ENCODE data around the gene MTG2. TPM values are rescaled to one million over a fixed set of nuclear protein-coding genes. Genes with fewer than 3 reads are reported as not detected.

Gene MTG2
- total RNA-seq, 1 donor from 2014 or later = 29.4 TPM

DNA sequence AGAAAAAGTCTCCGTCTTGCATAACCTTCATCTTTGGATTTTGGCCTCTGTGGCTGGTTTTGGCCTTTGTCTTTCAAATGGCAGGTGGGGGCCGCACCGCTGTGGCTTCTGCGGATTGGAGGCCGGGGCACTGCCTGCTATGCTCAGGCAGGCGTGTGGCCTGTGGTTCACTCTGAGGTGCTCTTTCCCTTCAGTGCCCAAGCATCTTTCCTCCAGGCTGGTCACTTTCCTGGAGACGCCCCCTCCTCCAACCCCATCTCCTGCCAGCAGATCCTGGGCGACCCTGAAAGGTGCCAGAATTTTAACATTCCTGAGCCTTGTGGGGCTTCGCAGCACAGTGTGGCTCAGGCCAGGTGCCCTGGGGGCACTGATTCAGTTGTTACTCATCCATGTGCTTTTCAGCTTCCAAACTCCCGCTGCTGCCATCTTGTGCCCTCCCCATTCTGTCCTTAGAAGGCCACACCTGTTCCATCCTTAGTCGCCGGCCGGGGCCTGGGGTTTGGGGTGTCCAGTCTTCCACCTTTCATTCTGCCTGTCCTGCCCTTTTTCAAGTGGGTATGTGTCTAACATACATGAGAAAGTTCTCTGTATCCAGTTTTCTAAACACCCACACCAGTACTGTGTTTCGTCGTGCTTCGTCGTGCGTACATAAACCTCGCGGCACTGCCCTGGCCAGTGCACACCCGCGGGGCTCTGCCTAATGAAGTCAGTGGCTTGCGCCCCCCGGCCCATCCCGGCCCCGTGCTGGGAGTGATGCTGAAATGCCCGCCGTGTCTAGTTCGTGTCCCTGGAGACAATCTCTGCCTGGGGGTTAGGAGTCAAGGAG is 27.2 kb upstream of the MTG2 start:
- peaks cover 9% of the 10 kb centered on the region for H3K4me1 Mint-ChIP-seq
- TF ChIP-seq, protein P1, sequence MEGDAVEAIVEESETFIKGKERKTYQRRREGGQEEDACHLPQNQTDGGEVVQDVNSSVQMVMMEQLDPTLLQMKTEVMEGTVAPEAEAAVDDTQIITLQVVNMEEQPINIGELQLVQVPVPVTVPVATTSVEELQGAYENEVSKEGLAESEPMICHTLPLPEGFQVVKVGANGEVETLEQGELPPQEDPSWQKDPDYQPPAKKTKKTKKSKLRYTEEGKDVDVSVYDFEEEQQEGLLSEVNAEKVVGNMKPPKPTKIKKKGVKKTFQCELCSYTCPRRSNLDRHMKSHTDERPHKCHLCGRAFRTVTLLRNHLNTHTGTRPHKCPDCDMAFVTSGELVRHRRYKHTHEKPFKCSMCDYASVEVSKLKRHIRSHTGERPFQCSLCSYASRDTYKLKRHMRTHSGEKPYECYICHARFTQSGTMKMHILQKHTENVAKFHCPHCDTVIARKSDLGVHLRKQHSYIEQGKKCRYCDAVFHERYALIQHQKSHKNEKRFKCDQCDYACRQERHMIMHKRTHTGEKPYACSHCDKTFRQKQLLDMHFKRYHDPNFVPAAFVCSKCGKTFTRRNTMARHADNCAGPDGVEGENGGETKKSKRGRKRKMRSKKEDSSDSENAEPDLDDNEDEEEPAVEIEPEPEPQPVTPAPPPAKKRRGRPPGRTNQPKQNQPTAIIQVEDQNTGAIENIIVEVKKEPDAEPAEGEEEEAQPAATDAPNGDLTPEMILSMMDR (IDR thresholded peaks at IDR 0.05; ENCODE audit: unreplicated experiment) = no peak
- no peaks in the 10 kb centered on the region for H3K27me3 Mint-ChIP-seq (ENCODE audit: low read depth)
- peak overlapping the region; percentile 43 for H3K27ac Mint-ChIP-seq
- DNase-seq (ENCODE audit: low spot score in 2 of 2, unreplicated experiment in 2 of 2) = no peak
- peaks cover 11% of the 10 kb centered on the region for H3K9me3 Mint-ChIP-seq
- H3K4me3 Mint-ChIP-seq = no peak overlapping the region
- peaks cover 29% of the 10 kb centered on the region for H3K36me3 Mint-ChIP-seq

DNA sequence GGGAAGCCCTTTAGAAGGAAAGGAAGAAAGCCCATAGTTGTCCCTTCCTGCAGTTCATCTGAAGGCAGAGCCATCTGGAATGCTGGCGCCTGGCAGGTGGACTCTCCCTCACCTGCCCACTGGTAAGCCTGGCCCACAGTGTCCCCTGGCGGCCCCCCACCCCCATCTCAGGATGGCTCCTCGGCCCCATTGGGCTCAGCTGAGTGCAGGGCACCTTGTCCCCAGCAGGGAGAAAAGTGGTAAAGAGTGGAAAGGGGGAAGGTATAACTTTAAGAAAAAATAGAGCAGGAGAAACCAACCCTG is 26.6 kb upstream of the MTG2 start:
- TF ChIP-seq, protein P1 (IDR thresholded peaks at IDR 0.05; ENCODE audit: unreplicated experiment) = no peak
- H3K27ac Mint-ChIP-seq = peak overlapping the region; percentile 9
- no peaks in the 10 kb centered on the region for H3K27me3 Mint-ChIP-seq (ENCODE audit: low read depth)
- no peak for DNase-seq (ENCODE audit: low spot score in 2 of 2, unreplicated experiment in 2 of 2)
- H3K9me3 Mint-ChIP-seq = peaks cover 11% of the 10 kb centered on the region
- no peak overlapping the region for H3K4me3 Mint-ChIP-seq
- H3K36me3 Mint-ChIP-seq = peaks cover 29% of the 10 kb centered on the region
- peaks cover 9% of the 10 kb centered on the region for H3K4me1 Mint-ChIP-seq

DNA sequence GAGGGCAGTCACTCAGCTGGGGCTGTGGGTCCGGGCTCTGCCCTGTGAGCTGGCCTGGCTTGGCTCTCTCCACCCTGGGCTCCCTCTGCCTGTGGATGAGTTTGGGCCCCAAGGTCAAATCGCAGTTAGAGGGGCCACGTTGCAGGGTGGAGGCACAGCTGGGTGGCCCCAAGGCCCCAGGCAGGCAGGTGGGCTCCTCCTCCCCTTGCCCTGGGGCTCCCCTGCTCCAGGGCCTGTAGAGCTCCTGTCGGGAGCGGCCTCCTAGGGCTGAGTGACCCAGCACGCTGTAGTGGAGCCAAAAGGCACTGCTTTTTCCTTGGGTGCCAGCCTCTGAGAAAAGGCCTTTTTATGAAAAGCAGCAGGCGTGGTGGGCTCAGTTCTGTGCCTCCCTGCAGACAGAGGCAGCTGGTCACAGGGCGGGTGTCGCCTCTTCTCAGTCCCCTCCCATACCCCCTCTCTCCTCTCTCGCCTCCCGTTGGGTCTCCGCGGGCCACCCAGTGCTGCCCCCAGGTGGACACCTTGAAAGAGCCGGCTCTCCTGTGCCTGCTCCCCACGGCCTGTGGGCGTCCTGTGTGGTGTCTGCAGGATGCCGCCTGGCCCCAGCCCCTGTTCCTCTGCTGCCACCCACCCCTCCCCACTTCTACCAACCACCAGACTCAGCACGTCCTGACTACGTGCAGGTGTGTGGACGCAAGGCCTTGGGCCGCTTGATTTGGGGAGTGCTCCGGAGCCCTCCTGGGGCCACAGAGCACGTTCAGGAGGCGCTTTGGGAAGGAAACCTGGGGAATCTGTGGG is 26.0 kb upstream of the MTG2 start:
- H3K4me3 Mint-ChIP-seq = no peak overlapping the region

DNA sequence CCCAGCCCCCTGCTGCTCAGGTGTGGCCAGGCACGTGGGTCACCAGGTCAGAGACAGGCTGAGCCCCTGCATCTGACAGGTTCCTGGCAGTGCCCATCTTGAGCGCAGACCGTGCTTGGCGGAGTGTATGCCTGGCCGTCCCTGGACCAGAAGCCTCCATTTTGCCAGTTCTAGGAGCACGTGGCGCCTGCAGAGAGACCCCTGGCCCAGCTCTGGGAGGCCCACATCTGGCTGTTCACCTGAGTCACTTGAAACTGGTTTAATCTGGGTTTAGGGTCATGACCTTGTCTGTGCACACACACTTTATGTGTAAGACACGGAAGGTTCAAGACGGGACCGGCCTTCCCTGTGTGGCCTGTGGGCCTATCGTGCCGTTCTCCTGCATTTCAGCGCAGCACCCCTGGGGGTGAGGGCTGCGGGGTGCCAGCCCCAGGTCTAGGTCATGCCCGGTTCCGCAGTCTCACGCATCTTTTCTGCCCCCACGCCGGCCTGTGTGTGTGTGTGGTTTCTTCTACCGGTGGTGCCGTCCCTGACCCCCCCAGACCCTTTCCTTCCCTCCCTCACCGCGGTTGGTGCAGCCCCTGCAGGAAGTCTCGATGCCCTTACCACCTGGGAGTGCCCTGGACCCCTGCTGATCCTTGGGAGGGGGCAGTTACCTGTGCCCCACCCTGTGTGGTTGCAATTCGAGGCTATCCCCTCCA is 25.3 kb upstream of the MTG2 start:
- H3K4me1 Mint-ChIP-seq = peaks cover 9% of the 10 kb centered on the region
- H3K9me3 Mint-ChIP-seq = peaks cover 11% of the 10 kb centered on the region
- no peak overlapping the region for H3K27ac Mint-ChIP-seq
- no peak for DNase-seq (ENCODE audit: low spot score in 2 of 2, unreplicated experiment in 2 of 2)
- peaks cover 24% of the 10 kb centered on the region for H3K36me3 Mint-ChIP-seq
- TF ChIP-seq, protein P1 (IDR thresholded peaks at IDR 0.05; ENCODE audit: unreplicated experiment) = no peak
- H3K27me3 Mint-ChIP-seq (ENCODE audit: low read depth) = no peaks in the 10 kb centered on the region
- H3K4me3 Mint-ChIP-seq = no peak overlapping the region

More for the DNA sequence above, 26.0 kb upstream of the MTG2 start:
- H3K27me3 Mint-ChIP-seq (ENCODE audit: low read depth) = no peaks in the 10 kb centered on the region
- no peak overlapping the region for H3K27ac Mint-ChIP-seq
- peaks cover 29% of the 10 kb centered on the region for H3K36me3 Mint-ChIP-seq
- peaks cover 11% of the 10 kb centered on the region for H3K9me3 Mint-ChIP-seq
- H3K4me1 Mint-ChIP-seq = peaks cover 9% of the 10 kb centered on the region
- TF ChIP-seq, protein P1 (IDR thresholded peaks at IDR 0.05; ENCODE audit: unreplicated experiment) = peak; percentile 35
- DNase-seq (ENCODE audit: low spot score in 2 of 2, unreplicated experiment in 2 of 2) = peak; percentile 55 to 78

DNA sequence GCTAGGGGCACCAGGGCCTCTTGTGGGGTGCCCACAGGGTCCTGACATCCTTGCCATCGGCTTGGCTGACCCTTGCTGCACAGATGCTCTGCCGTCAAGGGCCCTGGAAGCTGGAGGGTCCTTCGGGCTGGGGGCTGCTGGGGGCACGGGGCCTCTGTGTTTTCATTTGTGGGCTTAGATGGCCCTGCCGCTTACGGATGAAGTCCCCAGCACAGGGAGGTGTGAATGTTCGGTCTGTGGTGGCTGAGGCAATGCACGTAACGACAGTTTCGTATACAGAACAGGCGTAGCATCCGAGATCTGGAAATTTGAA is 24.8 kb upstream of the MTG2 start:
- TF ChIP-seq, protein P1 (IDR thresholded peaks at IDR 0.05; ENCODE audit: unreplicated experiment) = no peak
- Mint-ChIP-seq H3K27me3 (ENCODE audit: low read depth) (no peaks in the 10 kb centered on the region), H3K4me3 (no peak overlapping the region), H3K4me1 (peaks cover 9% of the 10 kb centered on the region), H3K27ac (no peak overlapping the region), H3K9me3 (peaks cover 8% of the 10 kb centered on the region), H3K36me3 (peaks cover 20% of the 10 kb centered on the region)
- no peak for DNase-seq (ENCODE audit: low spot score in 2 of 2, unreplicated experiment in 2 of 2)
